Measurements from ENCODE around the gene DHRSX.

Gene DHRSX

DNA sequence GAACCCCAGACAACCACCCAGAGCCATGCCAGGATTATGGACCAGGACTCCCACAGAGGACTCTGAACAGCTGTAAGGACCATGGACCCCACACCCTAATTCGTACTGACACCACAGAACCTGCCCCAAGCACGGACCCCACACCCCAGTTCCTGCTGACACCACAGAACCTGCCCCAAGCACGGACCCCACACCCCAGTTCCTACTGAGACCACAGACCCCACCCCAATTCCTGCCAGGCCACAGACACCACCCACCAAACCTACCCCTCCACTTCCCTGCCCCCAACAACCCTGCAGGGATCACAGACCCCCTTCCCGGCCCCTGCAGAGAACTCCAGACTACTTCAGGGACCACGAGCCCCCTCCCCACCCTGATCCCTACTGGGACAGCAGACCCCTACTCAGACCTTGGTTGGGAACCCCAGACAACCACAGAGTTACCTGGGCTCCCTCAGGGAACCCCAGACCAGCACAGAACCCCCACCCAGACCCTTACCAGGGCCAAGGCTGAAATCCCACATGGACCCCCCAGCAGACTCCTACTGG, 1.4 kb upstream of the DHRSX start:
- no peak for FAIRE-seq
- TF ChIP-seq, protein P1, sequence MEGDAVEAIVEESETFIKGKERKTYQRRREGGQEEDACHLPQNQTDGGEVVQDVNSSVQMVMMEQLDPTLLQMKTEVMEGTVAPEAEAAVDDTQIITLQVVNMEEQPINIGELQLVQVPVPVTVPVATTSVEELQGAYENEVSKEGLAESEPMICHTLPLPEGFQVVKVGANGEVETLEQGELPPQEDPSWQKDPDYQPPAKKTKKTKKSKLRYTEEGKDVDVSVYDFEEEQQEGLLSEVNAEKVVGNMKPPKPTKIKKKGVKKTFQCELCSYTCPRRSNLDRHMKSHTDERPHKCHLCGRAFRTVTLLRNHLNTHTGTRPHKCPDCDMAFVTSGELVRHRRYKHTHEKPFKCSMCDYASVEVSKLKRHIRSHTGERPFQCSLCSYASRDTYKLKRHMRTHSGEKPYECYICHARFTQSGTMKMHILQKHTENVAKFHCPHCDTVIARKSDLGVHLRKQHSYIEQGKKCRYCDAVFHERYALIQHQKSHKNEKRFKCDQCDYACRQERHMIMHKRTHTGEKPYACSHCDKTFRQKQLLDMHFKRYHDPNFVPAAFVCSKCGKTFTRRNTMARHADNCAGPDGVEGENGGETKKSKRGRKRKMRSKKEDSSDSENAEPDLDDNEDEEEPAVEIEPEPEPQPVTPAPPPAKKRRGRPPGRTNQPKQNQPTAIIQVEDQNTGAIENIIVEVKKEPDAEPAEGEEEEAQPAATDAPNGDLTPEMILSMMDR (IDR thresholded peaks at IDR 0.05; ENCODE audit: insufficient read depth, missing control alignments), result no peak
- no peak for DNase-seq (ENCODE audit: insufficient read length, low spot score)

DNA sequence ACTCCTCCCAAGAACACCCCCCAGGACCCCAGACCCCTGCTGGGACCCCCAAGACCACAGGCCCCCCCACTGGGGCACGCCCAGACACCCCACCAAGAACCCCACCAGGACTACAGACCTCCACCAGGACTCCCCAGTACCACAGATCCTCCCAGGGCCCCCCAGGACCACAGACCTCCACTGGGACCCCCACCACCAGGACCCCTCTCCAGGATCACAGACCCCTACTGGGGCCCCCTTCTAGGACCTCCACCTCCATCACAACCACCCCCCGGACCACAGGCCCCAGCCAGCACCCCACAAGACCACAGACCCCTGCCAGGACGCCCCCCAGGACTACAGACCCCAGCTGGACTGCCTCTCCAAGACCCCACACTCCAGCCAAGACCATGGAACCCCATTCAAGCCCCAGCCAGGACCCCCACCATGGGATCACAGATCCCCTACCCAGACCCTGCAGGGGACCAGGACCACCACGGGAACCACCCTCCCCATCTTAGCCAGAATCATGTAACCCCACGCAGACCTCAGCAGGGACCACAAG, 855 bp upstream of the DHRSX start:
- DNase-seq (ENCODE audit: insufficient read length, low spot score) (no peak), FAIRE-seq (no peak)
- TF ChIP-seq, protein P1 (IDR thresholded peaks at IDR 0.05; ENCODE audit: insufficient read depth, missing control alignments), result no peak

DNA sequence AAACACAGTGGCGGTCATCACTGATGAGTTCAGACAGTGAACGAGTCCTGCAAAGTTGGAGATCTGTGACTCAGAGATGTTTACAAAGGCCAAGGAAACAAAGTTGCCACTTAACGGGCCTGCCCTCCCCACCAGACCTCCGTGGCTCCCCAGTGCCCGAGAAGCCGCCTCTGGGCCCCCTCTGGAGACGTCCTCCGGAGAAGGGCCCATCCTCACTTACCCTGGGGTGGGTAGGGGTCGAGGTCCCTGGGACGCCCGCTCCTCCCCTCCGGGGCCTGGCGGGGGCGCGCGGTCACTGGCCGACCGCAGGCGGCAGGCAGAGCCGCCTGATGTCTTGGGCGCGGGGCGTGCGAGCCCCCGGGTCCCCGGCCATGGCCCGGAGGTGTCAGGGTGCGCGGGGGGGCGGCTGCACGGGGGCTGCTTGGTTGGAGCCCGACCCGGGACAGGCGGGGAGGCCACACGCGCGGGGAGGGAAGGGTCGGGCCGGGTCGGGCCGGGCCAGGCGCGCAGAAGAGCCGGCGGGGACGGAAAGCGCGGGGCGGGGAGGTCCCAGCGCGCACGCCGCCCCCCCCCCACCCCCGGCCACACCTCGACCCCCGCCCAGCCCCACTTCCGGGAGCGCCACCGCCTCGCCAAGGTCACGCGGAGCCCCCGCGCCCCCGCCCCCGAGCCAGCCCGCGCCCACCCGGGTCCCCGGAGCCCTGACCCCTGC, 529 bp downstream of the DHRSX start:
- DNase-seq (ENCODE audit: insufficient read length, low spot score) (no peak), FAIRE-seq (no peak)
- TF ChIP-seq, protein P1 (IDR thresholded peaks at IDR 0.05; ENCODE audit: insufficient read depth, missing control alignments), result no peak

DNA sequence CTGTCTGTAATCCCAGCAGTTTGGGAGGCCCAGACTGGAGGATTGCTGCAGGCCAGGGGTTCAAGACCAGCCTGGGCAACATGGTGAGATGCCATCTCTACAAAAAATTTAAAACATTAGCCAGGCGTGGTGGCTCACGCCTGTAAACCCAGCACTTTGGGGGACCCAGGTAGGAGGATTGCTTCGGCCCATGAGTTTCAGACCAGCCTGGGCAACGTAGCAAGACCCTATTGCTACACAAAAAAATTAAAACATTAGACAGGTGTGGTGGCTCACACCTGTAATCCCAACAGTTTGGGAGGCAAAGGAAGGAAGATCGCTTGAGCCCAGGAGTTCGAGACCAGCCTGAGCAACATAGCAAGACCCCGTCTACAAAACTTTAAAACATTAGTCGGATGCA, 1.3 kb downstream of the DHRSX start:
- FAIRE-seq, result no peak
- TF ChIP-seq, protein P1 (IDR thresholded peaks at IDR 0.05; ENCODE audit: insufficient read depth, missing control alignments), result no peak
- no peak for DNase-seq (ENCODE audit: insufficient read length, low spot score)

DNA sequence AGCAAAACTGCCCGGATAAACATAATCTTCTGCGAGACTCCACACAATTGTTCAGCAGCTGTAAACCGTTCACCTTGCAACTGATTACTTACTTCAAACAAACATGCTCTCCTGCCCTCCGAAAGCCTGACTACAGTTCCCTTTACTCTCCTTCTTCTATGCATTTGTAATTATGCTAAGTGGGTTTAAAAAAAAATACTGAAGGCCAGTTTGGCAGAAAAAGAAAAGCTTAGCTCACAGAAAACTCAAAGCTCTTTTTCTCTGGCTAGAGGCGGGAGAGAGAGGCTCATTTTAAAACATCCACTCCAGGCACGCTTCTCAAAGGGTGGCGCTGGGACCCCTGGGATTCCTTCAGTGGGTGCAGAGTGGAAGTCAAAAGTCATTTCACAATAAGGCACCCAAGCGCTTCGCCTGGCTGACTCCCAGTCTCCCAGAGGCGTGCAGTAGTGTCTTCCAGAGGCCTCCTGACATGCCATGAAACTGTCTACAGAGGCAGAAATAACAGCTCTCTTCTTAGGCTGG, 1.9 kb downstream of the DHRSX start:
- TF ChIP-seq, protein P1 (IDR thresholded peaks at IDR 0.05; ENCODE audit: insufficient read depth, missing control alignments), result no peak
- no peak for DNase-seq (ENCODE audit: insufficient read length, low spot score)
- no peak for FAIRE-seq

DNA sequence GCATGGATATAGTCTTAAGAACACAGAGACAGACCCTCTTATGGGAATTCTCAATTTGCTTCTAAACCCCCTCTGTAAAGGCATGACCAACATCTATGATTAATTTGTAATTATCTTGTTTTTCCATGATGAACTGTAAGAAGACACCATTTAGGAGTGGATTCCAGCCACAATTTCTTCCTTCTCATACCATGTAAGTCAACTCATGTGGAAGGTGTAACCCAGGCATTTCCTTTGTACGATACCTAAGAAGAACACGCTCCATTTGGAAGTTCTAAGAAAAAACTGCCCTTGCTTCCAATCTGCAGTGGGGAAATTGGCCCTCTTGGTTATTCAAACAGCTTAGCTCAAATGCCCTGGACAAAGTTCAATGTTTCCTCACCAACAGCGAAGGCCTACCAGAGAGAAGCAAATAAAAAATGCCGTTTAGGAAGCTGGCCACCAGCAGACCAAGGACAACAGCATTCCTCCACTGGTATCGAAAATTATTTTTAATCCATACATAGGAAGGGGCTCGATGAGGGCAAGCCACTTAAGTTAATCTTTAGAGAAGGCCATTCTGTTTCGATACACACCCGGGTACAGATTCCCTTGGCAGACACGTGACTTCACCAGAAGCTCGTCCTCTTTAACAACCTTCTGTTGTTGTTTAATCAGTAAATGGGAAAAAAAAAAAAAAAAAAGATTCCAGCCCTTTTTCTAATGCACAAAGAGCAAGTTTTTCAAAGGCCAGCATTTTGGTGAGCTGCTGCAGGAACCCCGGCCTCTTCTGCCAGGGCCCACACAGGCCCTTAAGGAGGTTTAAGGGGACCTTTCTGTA, 2.6 kb downstream of the DHRSX start:
- TF ChIP-seq, protein P1 (IDR thresholded peaks at IDR 0.05; ENCODE audit: insufficient read depth, missing control alignments), result no peak
- no peak for FAIRE-seq
- DNase-seq (ENCODE audit: insufficient read length, low spot score), result no peak
